ENCODE results near the gene TTC22. TPM values are rescaled to one million over a fixed set of nuclear protein-coding genes. Genes with fewer than 3 reads are reported as not detected.

The TTC22 gene
- total RNA-seq, 1 experiment from 2014 or later = not detected

- in situ Hi-C loops (cut with HindIII; ENCODE audit: low pct_unique_long_range_greater_than_20kb, low sequenced_read_pairs) = no loop called here
- DNase-seq (ENCODE audit: low read depth) = no peak
These were observed 33.0 kb downstream of the TTC22 start for GRCh38 chr1:54768093-54768492.

- in situ Hi-C loops (cut with HindIII; ENCODE audit: low pct_unique_long_range_greater_than_20kb, low sequenced_read_pairs) = no loop called here
- no peak for DNase-seq (ENCODE audit: low read depth)
These were observed 33.6 kb downstream of the TTC22 start for GRCh38 chr1:54767526-54767925.

- no peak for DNase-seq (ENCODE audit: low read depth)
- in situ Hi-C loops (cut with HindIII; ENCODE audit: low pct_unique_long_range_greater_than_20kb, low sequenced_read_pairs) = no loop called here
These were observed 34.4 kb downstream of the TTC22 start for GRCh38 chr1:54766726-54767125.

GRCh38 chr1:54764922-54765561, 36.1 kb downstream of the TTC22 start:
- in situ Hi-C loops (cut with HindIII; ENCODE audit: low pct_unique_long_range_greater_than_20kb, low sequenced_read_pairs) = no loop called here
- DNase-seq (ENCODE audit: low read depth) = no peak

GRCh38 chr1:54764133-54764921, 36.8 kb downstream of the TTC22 start, which contains the start of gene PARS2:
Gene PARS2 (minus strand): TSS chr1:54764523. CDS start chr1:54759161, 5,362 bp downstream.
- DNase-seq (ENCODE audit: low read depth) = peak; percentile 99
- in situ Hi-C loops (cut with HindIII; ENCODE audit: low pct_unique_long_range_greater_than_20kb, low sequenced_read_pairs) = no loop called here

GRCh38 chr1:54763816-54764132, 37.3 kb downstream of the TTC22 start:
- in situ Hi-C loops (cut with HindIII; ENCODE audit: low pct_unique_long_range_greater_than_20kb, low sequenced_read_pairs) = no loop called here
- DNase-seq (ENCODE audit: low read depth) = no peak

- in situ Hi-C loops (cut with HindIII; ENCODE audit: low pct_unique_long_range_greater_than_20kb, low sequenced_read_pairs) = no loop called here
- DNase-seq (ENCODE audit: low read depth) = no peak
These were observed 42.3 kb downstream of the TTC22 start for GRCh38 chr1:54758678-54759348.

- DNase-seq (ENCODE audit: low read depth) = no peak
- in situ Hi-C loops (cut with HindIII; ENCODE audit: low pct_unique_long_range_greater_than_20kb, low sequenced_read_pairs) = no loop called here
These were observed 43.3 kb downstream of the TTC22 start for GRCh38 chr1:54757833-54758232.

- no peak for DNase-seq (ENCODE audit: low read depth)
- in situ Hi-C loops (cut with HindIII; ENCODE audit: low pct_unique_long_range_greater_than_20kb, low sequenced_read_pairs) = no loop called here
These were observed 46.4 kb downstream of the TTC22 start for GRCh38 chr1:54754486-54755285.

GRCh38 chr1:54754045-54754444, 47.1 kb downstream of the TTC22 start:
- in situ Hi-C loops (cut with HindIII; ENCODE audit: low pct_unique_long_range_greater_than_20kb, low sequenced_read_pairs) = no loop called here
- no peak for DNase-seq (ENCODE audit: low read depth)

- no peak for DNase-seq (ENCODE audit: low read depth)
- in situ Hi-C loops (cut with HindIII; ENCODE audit: low pct_unique_long_range_greater_than_20kb, low sequenced_read_pairs) = no loop called here
These were observed 49.7 kb downstream of the TTC22 start for GRCh38 chr1:54751426-54751825.

GRCh38 chr1:54750596-54750995, 50.5 kb downstream of the TTC22 start:
- no peak for DNase-seq (ENCODE audit: low read depth)
- in situ Hi-C loops (cut with HindIII; ENCODE audit: low pct_unique_long_range_greater_than_20kb, low sequenced_read_pairs) = no loop called here

GRCh38 chr1:54748094-54748835, 52.9 kb downstream of the TTC22 start:
- no peak for DNase-seq (ENCODE audit: low read depth)
- in situ Hi-C loops (cut with HindIII; ENCODE audit: low pct_unique_long_range_greater_than_20kb, low sequenced_read_pairs) = no loop called here

GRCh38 chr1:54745864-54746263, 55.3 kb downstream of the TTC22 start:
- in situ Hi-C loops (cut with HindIII; ENCODE audit: low pct_unique_long_range_greater_than_20kb, low sequenced_read_pairs) = no loop called here
- no peak for DNase-seq (ENCODE audit: low read depth)

- DNase-seq (ENCODE audit: low read depth) = no peak
- in situ Hi-C loops (cut with HindIII; ENCODE audit: low pct_unique_long_range_greater_than_20kb, low sequenced_read_pairs) = no loop called here
These were observed 55.8 kb downstream of the TTC22 start for GRCh38 chr1:54745274-54745673.

GRCh38 chr1:54744696-54745095, 56.4 kb downstream of the TTC22 start:
- in situ Hi-C loops (cut with HindIII; ENCODE audit: low pct_unique_long_range_greater_than_20kb, low sequenced_read_pairs) = no loop called here
- DNase-seq (ENCODE audit: low read depth) = no peak

GRCh38 chr1:54743416-54744226, 57.5 kb downstream of the TTC22 start:
- DNase-seq (ENCODE audit: low read depth) = no peak
- in situ Hi-C loops (cut with HindIII; ENCODE audit: low pct_unique_long_range_greater_than_20kb, low sequenced_read_pairs) = no loop called here
